ENCODE measurements around the gene PLPPR1.
A peak's percentile ranks its signal among the peaks of the same experiment; 100 is the strongest.

The PLPPR1 gene

GRCh38 chr9:101094686-101095085, 66.2 kb downstream of the PLPPR1 start:
- no peak for TF ChIP-seq CTCF (conservative IDR thresholded peaks at IDR 0.05)
- no peak for TF ChIP-seq ZFX (IDR thresholded peaks at IDR 0.05)
- no peak overlapping the region for H3K27ac ChIP-seq

- TF ChIP-seq CTCF (conservative IDR thresholded peaks at IDR 0.05) (0 out of 2 replicates have a peak, but pooled peaks have one; percentile 5), ZFX (IDR thresholded peaks at IDR 0.05) (no peak)
- H3K27ac ChIP-seq, result no peak overlapping the region
Observed at GRCh38 chr9:101097210-101097609, 68.7 kb downstream of the PLPPR1 start.

- no peak for TF ChIP-seq CTCF (conservative IDR thresholded peaks at IDR 0.05)
- no peak for TF ChIP-seq ZFX (IDR thresholded peaks at IDR 0.05)
Observed at GRCh38 chr9:101098392-101098791, 69.9 kb downstream of the PLPPR1 start.

GRCh38 chr9:101114317-101114716, 85.8 kb downstream of the PLPPR1 start:
- no peak overlapping the region for H3K27ac ChIP-seq
- TF ChIP-seq CTCF (conservative IDR thresholded peaks at IDR 0.05), result no peak
- no peak for TF ChIP-seq ZFX (IDR thresholded peaks at IDR 0.05)

More at GRCh38 chr9:101098392-101098791, 69.9 kb downstream of the PLPPR1 start:
- no peak overlapping the region for H3K27ac ChIP-seq

- no peak overlapping the region for H3K27ac ChIP-seq
- no peak for TF ChIP-seq CTCF (conservative IDR thresholded peaks at IDR 0.05)
- no peak for TF ChIP-seq ZFX (IDR thresholded peaks at IDR 0.05)
Observed at GRCh38 chr9:101115102-101115501, 86.6 kb downstream of the PLPPR1 start.

- TF ChIP-seq ZFX (IDR thresholded peaks at IDR 0.05), result no peak
- TF ChIP-seq CTCF (conservative IDR thresholded peaks at IDR 0.05), result no peak
Observed at GRCh38 chr9:101117161-101117560, 88.6 kb downstream of the PLPPR1 start.

GRCh38 chr9:101119206-101119819, 90.8 kb downstream of the PLPPR1 start:
- H3K27ac ChIP-seq, result no peak overlapping the region
- no peak for TF ChIP-seq ZFX (IDR thresholded peaks at IDR 0.05)
- TF ChIP-seq CTCF (conservative IDR thresholded peaks at IDR 0.05), result peak; percentile 95

More at GRCh38 chr9:101117161-101117560, 88.6 kb downstream of the PLPPR1 start:
- no peak overlapping the region for H3K27ac ChIP-seq
